Adrenal gland (tissue), 12 donors: ENCODE results near the gene LATS2. TPM values are rescaled to one million over a fixed set of nuclear protein-coding genes. Genes with fewer than 3 reads are reported as not detected.

Experiments
- DNase-seq, 7 donors: peaks; one replicate each; pipeline ENCODE4 v3.0.0-alpha.2; 2019 to 2020
- H3K27ac ChIP-seq, 5 donors: fragments of 200-600 bp; sonication (generic) in 4 of 5; 1 replicate in 3 of 5; 2 replicates in 2 of 5; pipeline versions ENCODE4 v1.5.1 to v1.8.0; 2016 to 2020; ENCODE audit warnings: mild to moderate bottlenecking in 1 of 5
- H3K27me3 ChIP-seq: fragments of 200-600 bp; 2 replicates; pipeline ENCODE4 v1.8.0; 2021
- H3K36me3 ChIP-seq, 2 donors: fragments of 200-600 bp; replicated peaks in 1 of 2; 1 replicate in 1 of 2; 2 replicates in 1 of 2; pipeline versions ENCODE4 v1.5.1 to v1.8.0; 2018 to 2022
- H3K4me1 ChIP-seq, 2 donors: fragments of 200-600 bp; replicated peaks in 1 of 2; 1 replicate in 1 of 2; 2 replicates in 1 of 2; pipeline versions ENCODE4 v1.5.1 to v1.8.0; 2018 to 2021
- H3K4me3 ChIP-seq, 4 donors: fragments of 200-600 bp; sonication (generic) in 3 of 4; one replicate each; pipeline ENCODE4 v1.5.1; 2016 to 2018
- H3K9me3 ChIP-seq, 3 donors: fragments of 200-600 bp; sonication (generic) in 1 of 3; replicated peaks in 1 of 3; 1 replicate in 2 of 3; 2 replicates in 1 of 3; pipeline versions ENCODE4 v1.5.1 to v1.8.0; 2016 to 2021
- POLR2A ChIP-seq, 2 donors: fragments of 450-650 bp; IDR thresholded peaks; one replicate each; pipeline ENCODE4 v1.6.1; 2017; ENCODE audit warnings: antibody characterized with exemption in 2 of 2, mild to moderate bottlenecking in 2 of 2, moderate library complexity in 1 of 2
- WGBS, 4 donors: extraction: QIAGEN DNeasy Blood & Tissue Kit in 2 of 4; methylation state at CpG; one replicate each; pipeline versions ENCODE4 v1.1.5 to v1.1.7; 2013 to 2017; 5-methylcytosine and 5-hydroxymethylcytosine counted together
- intact Hi-C, 2 donors: fragments of 100-400 bp; cut with DNase I; formaldehyde crosslinking; loops; one replicate each; pipeline versions ENCODE4 v1.14.1 to v1.15.0; 2022 to 2023
- polyA plus RNA-seq, 3 donors: library from polyadenylated mRNA; stranded (reverse); fragments of 200-250 nt in 2 of 3; fragments of 350-450 nt in 1 of 3; fragmentation: Illumina TruSeq in 1 of 3; extraction: RNeasy Lipid Tissue Mini Kit (QIAGEN cat#74804) in 1 of 3; gene quantifications; one replicate each; pipeline ENCODE4 v1.2.3, GENCODE V29; 2013 to 2014
- total RNA-seq, 9 donors: library from RNA; depleted of rRNA in 4 of 9; stranded (reverse); fragments of >200 nt in 4 of 9; fragments of 120-200 nt in 1 of 9; fragmentation: NEBNext Ultra II Directional in 1 of 9; extraction: Animal tissue kit (Norgen Biotek cat#: 25700) in 1 of 9; gene quantifications; one replicate each; pipeline versions ENCODE4 v1.1.0 to v1.2.4, GENCODE V29; 2013 to 2023
- TF ChIP-seq, protein P1 (sequence below), 6 experiments: fragments of 450-650 bp in 4 of 6; fragments of 200-600 bp in 2 of 6; sonication (generic) in 1 of 6; IDR thresholded peaks; 1 replicate in 5 of 6; 2 replicates in 1 of 6; pipeline versions ENCODE4 v1.5.1 to v1.8.0; 2016 to 2021; ENCODE audit warnings: antibody characterized with exemption in 6 of 6, mild to moderate bottlenecking in 2 of 6, moderate library complexity in 1 of 6
- donor health status: healthy with polysubstance abuse.
- donor health status: Bipolar disorder and iron deficiency.
- donor health status: DM: yes; HTN: yes; CAD: no.
- donor health status: DM: no; HTN: no; CAD: no.
- donor health status: DM: no; HTN: no; CAD: no.
- donor health status: DM: yes; HTN: yes; CAD: no.

Gene LATS2
- total and polyA plus RNA-seq, 12 donors: 7.4 to 35.6 (median 23.3) TPM

- no peak for DNase-seq
- H3K27ac ChIP-seq: no peak overlapping the region
- H3K4me1 ChIP-seq: no peaks in the 10 kb centered on the region
- TF ChIP-seq POLR2A (IDR thresholded peaks at IDR 0.05): no peak
- TF ChIP-seq, protein P1, sequence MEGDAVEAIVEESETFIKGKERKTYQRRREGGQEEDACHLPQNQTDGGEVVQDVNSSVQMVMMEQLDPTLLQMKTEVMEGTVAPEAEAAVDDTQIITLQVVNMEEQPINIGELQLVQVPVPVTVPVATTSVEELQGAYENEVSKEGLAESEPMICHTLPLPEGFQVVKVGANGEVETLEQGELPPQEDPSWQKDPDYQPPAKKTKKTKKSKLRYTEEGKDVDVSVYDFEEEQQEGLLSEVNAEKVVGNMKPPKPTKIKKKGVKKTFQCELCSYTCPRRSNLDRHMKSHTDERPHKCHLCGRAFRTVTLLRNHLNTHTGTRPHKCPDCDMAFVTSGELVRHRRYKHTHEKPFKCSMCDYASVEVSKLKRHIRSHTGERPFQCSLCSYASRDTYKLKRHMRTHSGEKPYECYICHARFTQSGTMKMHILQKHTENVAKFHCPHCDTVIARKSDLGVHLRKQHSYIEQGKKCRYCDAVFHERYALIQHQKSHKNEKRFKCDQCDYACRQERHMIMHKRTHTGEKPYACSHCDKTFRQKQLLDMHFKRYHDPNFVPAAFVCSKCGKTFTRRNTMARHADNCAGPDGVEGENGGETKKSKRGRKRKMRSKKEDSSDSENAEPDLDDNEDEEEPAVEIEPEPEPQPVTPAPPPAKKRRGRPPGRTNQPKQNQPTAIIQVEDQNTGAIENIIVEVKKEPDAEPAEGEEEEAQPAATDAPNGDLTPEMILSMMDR (IDR thresholded peaks at IDR 0.05): no peak
- H3K36me3 ChIP-seq: no peaks in the 10 kb centered on the region
- no peaks in the 10 kb centered on the region for H3K27me3 ChIP-seq
- no peak overlapping the region for H3K4me3 ChIP-seq
- H3K9me3 ChIP-seq: no peaks in the 10 kb centered on the region
- intact Hi-C loops: no loop called here
- 79 to 93% (median 90%) methylated on average over 7 of the region's 7 CpGs for WGBS, 4 donors
Measured at GRCh38 chr13:21081926-21082325, 20.5 kb upstream of the LATS2 start.

GRCh38 chr13:21080593-21080891, 19.2 kb upstream of the LATS2 start:
- WGBS, 4 donors: 56 to 67% (median 64%) methylated on average over 3 of the region's 3 CpGs
- H3K9me3 ChIP-seq: no peaks in the 10 kb centered on the region
- intact Hi-C loops: no loop called here
- no peak overlapping the region for H3K4me3 ChIP-seq
- DNase-seq: no peak
- H3K27ac ChIP-seq: no peak overlapping the region
- H3K27me3 ChIP-seq: no peaks in the 10 kb centered on the region
- TF ChIP-seq, protein P1 (IDR thresholded peaks at IDR 0.05): no peak
- no peak for TF ChIP-seq POLR2A (IDR thresholded peaks at IDR 0.05)
- H3K4me1 ChIP-seq: no peaks in the 10 kb centered on the region
- no peaks in the 10 kb centered on the region for H3K36me3 ChIP-seq

GRCh38 chr13:21079761-21080592, 18.6 kb upstream of the LATS2 start:
- peak overlapping the region in 1 of 4 donors; percentile 26 for H3K4me3 ChIP-seq
- peak overlapping the region in 2 of 5 donors; percentile 34 to 71 for H3K27ac ChIP-seq
- no peaks in the 10 kb centered on the region for H3K27me3 ChIP-seq
- no peaks in the 10 kb centered on the region for H3K36me3 ChIP-seq
- intact Hi-C loops: loop anchor here in 1 of 2 donors (10.0 kb wide), 1 partner anchor 135 kb away; no protein-coding TSS in a partner anchor
- no peaks in the 10 kb centered on the region for H3K4me1 ChIP-seq
- TF ChIP-seq, protein P1 (IDR thresholded peaks at IDR 0.05): no peak
- no peak for TF ChIP-seq POLR2A (IDR thresholded peaks at IDR 0.05)
- WGBS, 4 donors: 40 to 55% (median 47%) methylated on average over 14 of the region's 14 CpGs
- no peaks in the 10 kb centered on the region for H3K9me3 ChIP-seq
- DNase-seq: peak in 2 of 7 donors; percentile 21 to 23

GRCh38 chr13:21079221-21079620, 17.8 kb upstream of the LATS2 start:
- Histone ChIP-seq H3K4me1 (no peaks in the 10 kb centered on the region), H3K27ac (peak overlapping the region in 2 of 5 donors; percentile 34 to 71), H3K27me3 (no peaks in the 10 kb centered on the region), H3K36me3 (no peaks in the 10 kb centered on the region), H3K4me3 (no peak overlapping the region), H3K9me3 (no peaks in the 10 kb centered on the region)
- no peak for TF ChIP-seq POLR2A (IDR thresholded peaks at IDR 0.05)
- TF ChIP-seq, protein P1 (IDR thresholded peaks at IDR 0.05): no peak
- DNase-seq: no peak
- intact Hi-C loops: loop anchor here in 1 of 2 donors (10.0 kb wide), 1 partner anchor 134 kb away; no protein-coding TSS in a partner anchor
- 71 to 85% (median 80%) methylated on average over 3 of the region's 3 CpGs for WGBS, 4 donors
